Panc1 (cell line): ENCODE measurements around the gene ADARB2. TPM values are rescaled to one million over a fixed set of nuclear protein-coding genes. Genes with fewer than 3 reads are reported as not detected.
"Not testable (repeated sequence)": the region's sequence is repeated elsewhere in the genome, so short reads cannot be mapped to it uniquely, and the experiment has no call there.

Experiments used
- ATAC-seq: fragments of 200-7000 bp; cut with Tn5 transposase; 2 replicates; pipeline ENCODE4 v1.9.1; 2020; ENCODE audit warnings: mild to moderate bottlenecking, moderate library complexity
- BruUV-seq: library from RNA; stranded (reverse); fragments of 400-500 nt; replicated peaks from 2 replicates; lab custom pipeline; 2021; lab: Mats Ljungman, UMichigan
- CTCF ChIA-PET: fragments of 300-600 bp; sonication (Branson Sonifier 250); formaldehyde crosslinking; loops from one replicate; lab custom pipeline; 2022; ENCODE audit warnings: antibody characterized with exemption; lab: Charles Lee
- POLR2A ChIA-PET: fragments of 300-600 bp; sonication (Branson Sonifier 250); formaldehyde crosslinking; loops from one replicate; lab custom pipeline; 2022; ENCODE audit warnings: antibody characterized with exemption; lab: Charles Lee
- DNase-seq: peaks from one replicate; pipeline ENCODE4 v3.0.0-alpha.2; 2010; ENCODE audit warnings: low read depth, low spot score
- H3K27ac ChIP-seq: 2 replicates; pipeline ENCODE4 v1.5.1; 2011; ENCODE audit warnings: mild to moderate bottlenecking, low read length, inconsistent platforms
- H3K27me3 ChIP-seq: fragments of 200-500 bp; sonication (Bioruptor generic); 2 replicates; pipeline ENCODE4 v1.6.0; 2014; ENCODE audit warnings: low read length, inconsistent platforms; ENCODE audit not compliant: control insufficient read depth, insufficient read depth
- H3K36me3 ChIP-seq: fragments of 200-500 bp; sonication (Bioruptor generic); 2 replicates; pipeline ENCODE4 v1.5.1; 2014; ENCODE audit warnings: inconsistent platforms, mild to moderate bottlenecking, low read length, moderate library complexity; ENCODE audit not compliant: control insufficient read depth, insufficient read depth
- H3K4me1 ChIP-seq: 2 replicates; pipeline ENCODE4 v1.5.1; 2011; ENCODE audit warnings: inconsistent platforms, mild to moderate bottlenecking, low read length, moderate library complexity; ENCODE audit not compliant: control insufficient read depth, insufficient read depth
- H3K4me3 ChIP-seq, 2 experiments: 2 replicates each; pipeline ENCODE4 v1.5.1; 2011 to 2012; ENCODE audit warnings: low read depth in 2 of 2, low read length in 2 of 2, mild to moderate bottlenecking in 2 of 2, inconsistent platforms in 1 of 2, moderate library complexity in 1 of 2
- H3K9me3 ChIP-seq: fragments of 200-500 bp; sonication (Bioruptor generic); 2 replicates; pipeline ENCODE4 v1.5.1; 2014; ENCODE audit warnings: low read depth, mild to moderate bottlenecking, inconsistent platforms, low read length, moderate library complexity; ENCODE audit not compliant: control insufficient read depth, insufficient read depth
- POLR2AphosphoS5 ChIP-seq: IDR thresholded peaks from 2 replicates; pipeline ENCODE4 v1.6.1; 2012; ENCODE audit warnings: mild to moderate bottlenecking, low read depth, low read length, moderate library complexity
- REST ChIP-seq, 2 experiments: IDR thresholded peaks; 2 replicates each; pipeline ENCODE4 v1.6.1; 2011 to 2012; ENCODE audit warnings: low read depth in 2 of 2, control low read depth in 1 of 2, low read length in 1 of 2, mild to moderate bottlenecking in 1 of 2, moderate library complexity in 1 of 2; ENCODE audit not compliant: insufficient read depth in 1 of 2
- SIN3A ChIP-seq: IDR thresholded peaks from 2 replicates; pipeline ENCODE4 v1.6.1; 2012; ENCODE audit warnings: low read depth, mild to moderate bottlenecking, low read length, moderate library complexity, borderline replicate concordance; ENCODE audit not compliant: insufficient read depth
- TCF7L2 ChIP-seq: IDR thresholded peaks from 2 replicates; pipeline ENCODE4 v1.6.1; 2011; ENCODE audit warnings: mild to moderate bottlenecking, low read depth, low read length, inconsistent platforms
- in situ Hi-C: cut with HindIII; loops from 2 replicates; pipeline ENCODE4 v1.10.0; 2016; ENCODE audit warnings: low sequenced_read_pairs, low pct_unique_long_range_greater_than_20kb
- intact Hi-C: fragments of 100-400 bp; cut with micrococcal nuclease; formaldehyde crosslinking; loops from one replicate; pipeline ENCODE4 v1.10.0; 2022; ENCODE audit not compliant: unreplicated experiment
- total RNA-seq: library from RNA; stranded (reverse); gene quantifications from one replicate; pipeline ENCODE4 v1.2.1, GENCODE V29; 2021; ENCODE audit not compliant: unreplicated experiment
- TF ChIP-seq, protein P1 (sequence below): fragments of 450-650 bp; IDR thresholded peaks from 2 replicates; pipeline ENCODE4 v1.5.1; 2017; ENCODE audit warnings: mild to moderate bottlenecking

ADARB2 gene
- total RNA-seq, 1 experiment from 2014 or later: 0.31 TPM

- no peak for TF ChIP-seq POLR2AphosphoS5
- TF ChIP-seq SIN3A: no peak
- TF ChIP-seq TCF7L2: no peak
- TF ChIP-seq REST (IDR thresholded peaks at IDR 0.05; ENCODE audit: insufficient read depth in 1 of 2, low read depth in 2 of 2, low read length in 1 of 2): no peak
- TF ChIP-seq, protein P1, sequence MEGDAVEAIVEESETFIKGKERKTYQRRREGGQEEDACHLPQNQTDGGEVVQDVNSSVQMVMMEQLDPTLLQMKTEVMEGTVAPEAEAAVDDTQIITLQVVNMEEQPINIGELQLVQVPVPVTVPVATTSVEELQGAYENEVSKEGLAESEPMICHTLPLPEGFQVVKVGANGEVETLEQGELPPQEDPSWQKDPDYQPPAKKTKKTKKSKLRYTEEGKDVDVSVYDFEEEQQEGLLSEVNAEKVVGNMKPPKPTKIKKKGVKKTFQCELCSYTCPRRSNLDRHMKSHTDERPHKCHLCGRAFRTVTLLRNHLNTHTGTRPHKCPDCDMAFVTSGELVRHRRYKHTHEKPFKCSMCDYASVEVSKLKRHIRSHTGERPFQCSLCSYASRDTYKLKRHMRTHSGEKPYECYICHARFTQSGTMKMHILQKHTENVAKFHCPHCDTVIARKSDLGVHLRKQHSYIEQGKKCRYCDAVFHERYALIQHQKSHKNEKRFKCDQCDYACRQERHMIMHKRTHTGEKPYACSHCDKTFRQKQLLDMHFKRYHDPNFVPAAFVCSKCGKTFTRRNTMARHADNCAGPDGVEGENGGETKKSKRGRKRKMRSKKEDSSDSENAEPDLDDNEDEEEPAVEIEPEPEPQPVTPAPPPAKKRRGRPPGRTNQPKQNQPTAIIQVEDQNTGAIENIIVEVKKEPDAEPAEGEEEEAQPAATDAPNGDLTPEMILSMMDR: no peak
- H3K27me3 ChIP-seq: no peaks in the 10 kb centered on the region
- H3K27ac ChIP-seq: no peak overlapping the region
- intact Hi-C loops (no loop called here), in situ Hi-C loops (no loop called here)
- ChIA-PET CTCF (no interaction called here), POLR2A (interaction anchor here (0.6 kb wide), 1 partner anchor 21 kb away, joined by 5 read pairs; no protein-coding TSS in a partner anchor)
- ATAC-seq: no peak
- H3K9me3 ChIP-seq: no peaks in the 10 kb centered on the region
- no peaks in the 10 kb centered on the region for H3K36me3 ChIP-seq
- no peak for DNase-seq
- no peak overlapping the region for H3K4me3 ChIP-seq
- no peaks in the 10 kb centered on the region for H3K4me1 ChIP-seq
- no TSS peak for BruUV-seq
Observed at GRCh38 chr10:1624240-1624639, 113.1 kb downstream of the ADARB2 start.

- TF ChIP-seq TCF7L2 (no peak), SIN3A (no peak), POLR2AphosphoS5 (no peak), REST (IDR thresholded peaks at IDR 0.05; ENCODE audit: insufficient read depth in 1 of 2, low read depth in 2 of 2, low read length in 1 of 2) (no peak)
- TF ChIP-seq, protein P1: no peak
- intact Hi-C loops (no loop called here), in situ Hi-C loops (no loop called here)
- H3K27me3 ChIP-seq: no peaks in the 10 kb centered on the region
- H3K4me3 ChIP-seq: no peak overlapping the region
- no peaks in the 10 kb centered on the region for H3K9me3 ChIP-seq
- no peak for DNase-seq
- no TSS peak for BruUV-seq
- ChIA-PET POLR2A (no interaction called here), CTCF (no interaction called here)
- ATAC-seq: no peak
- no peaks in the 10 kb centered on the region for H3K4me1 ChIP-seq
- no peak overlapping the region for H3K27ac ChIP-seq
- no peaks in the 10 kb centered on the region for H3K36me3 ChIP-seq
Observed at GRCh38 chr10:1620803-1621202, 116.5 kb downstream of the ADARB2 start.

GRCh38 chr10:1617376-1618317 lies 119.7 kb downstream of the ADARB2 start:
- CTCF ChIA-PET, in situ Hi-C loops, intact Hi-C loops, H3K4me3 ChIP-seq, ATAC-seq, H3K36me3 ChIP-seq, H3K27ac ChIP-seq, H3K27me3 ChIP-seq, POLR2A ChIA-PET, DNase-seq, H3K9me3 ChIP-seq, H3K4me1 ChIP-seq, BruUV-seq: not testable (repeated sequence)
